GM12873 (cell line): Measurements from ENCODE around the gene EXOC7.

Experiments used
- CTCF ChIP-seq: IDR thresholded peaks from 2 replicates; pipeline ENCODE4 v1.5.1; 2012; ENCODE audit warnings: low read depth, mild to moderate bottlenecking, moderate library complexity, low read length, control low read depth; ENCODE audit not compliant: insufficient read depth; ENCODE audit errors: missing control alignments

EXOC7 gene

GRCh38 chr17:76092526-76093413 lies 10.8 kb downstream of the EXOC7 start:
- no peak for TF ChIP-seq CTCF

- no peak for TF ChIP-seq CTCF
Measured at GRCh38 chr17:76091526-76092286, 11.9 kb downstream of the EXOC7 start.

GRCh38 chr17:76090517-76091129 lies 13.0 kb downstream of the EXOC7 start:
- TF ChIP-seq CTCF: no peak

GRCh38 chr17:76089680-76090516 lies 13.7 kb downstream of the EXOC7 start:
- TF ChIP-seq CTCF: no peak

GRCh38 chr17:76088868-76089576 lies 14.6 kb downstream of the EXOC7 start:
- no peak for TF ChIP-seq CTCF

- peak; percentile 19 for TF ChIP-seq CTCF
Measured at GRCh38 chr17:76088041-76088867, 15.3 kb downstream of the EXOC7 start.
